ENCODE measurements around the gene PKN2.
A peak's percentile ranks its signal among the peaks of the same experiment; 100 is the strongest.

Gene PKN2

DNA sequence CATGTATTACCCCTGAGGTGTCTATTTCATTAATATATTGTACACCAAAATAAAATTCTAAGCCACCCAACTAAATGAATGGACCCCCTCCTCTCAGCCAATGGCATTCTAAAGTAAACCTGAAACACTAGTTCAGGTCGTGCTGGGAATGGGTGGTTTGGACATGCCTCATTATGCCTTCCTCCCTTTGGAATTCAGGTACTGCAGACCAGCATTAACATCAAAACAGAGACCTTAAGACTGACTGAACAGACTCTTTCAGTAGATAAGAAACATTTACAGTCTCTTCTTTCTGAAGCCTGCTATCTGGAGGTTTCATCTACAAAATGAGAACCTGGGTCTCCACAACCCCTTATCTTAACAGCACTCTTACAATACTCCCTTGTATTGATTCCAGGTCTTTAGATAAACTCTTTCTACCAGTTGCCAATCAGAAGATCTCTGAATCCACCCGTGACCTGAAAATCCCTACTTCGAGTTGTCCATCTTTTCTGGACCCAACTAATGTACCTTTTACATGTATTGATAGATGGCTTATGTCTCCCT lies 93.6 kb downstream of the PKN2 start:
- no peak for FAIRE-seq
- DNase-seq (ENCODE audit: insufficient read length, low spot score): no peak
- TF ChIP-seq PAX5 (IDR thresholded peaks at IDR 0.05; ENCODE audit: insufficient read depth, low read length, severe bottlenecking): no peak
- TF ChIP-seq POLR2A (IDR thresholded peaks at IDR 0.05; ENCODE audit: low read depth, low read length): no peak
- no peak for TF ChIP-seq POU2F2 (IDR thresholded peaks at IDR 0.05; ENCODE audit: low read depth, low read length)
- TF ChIP-seq TAF1 (IDR thresholded peaks at IDR 0.05; ENCODE audit: low read depth, low read length): no peak
- TF ChIP-seq SPI1 (IDR thresholded peaks at IDR 0.05; ENCODE audit: low read depth, low read length): no peak
- TF ChIP-seq POLR2AphosphoS5 (IDR thresholded peaks at IDR 0.05; ENCODE audit: low read depth, low read length): no peak

- DNase-seq (ENCODE audit: insufficient read length, low spot score) (no peak), FAIRE-seq (no peak)
- no peak for TF ChIP-seq SPI1 (IDR thresholded peaks at IDR 0.05; ENCODE audit: low read depth, low read length)
- TF ChIP-seq POLR2A (IDR thresholded peaks at IDR 0.05; ENCODE audit: low read depth, low read length): no peak
- TF ChIP-seq POU2F2 (IDR thresholded peaks at IDR 0.05; ENCODE audit: low read depth, low read length): no peak
- TF ChIP-seq POLR2AphosphoS5 (IDR thresholded peaks at IDR 0.05; ENCODE audit: low read depth, low read length): no peak
- TF ChIP-seq PAX5 (IDR thresholded peaks at IDR 0.05; ENCODE audit: insufficient read depth, low read length, severe bottlenecking): no peak
- TF ChIP-seq TAF1 (IDR thresholded peaks at IDR 0.05; ENCODE audit: low read depth, low read length): no peak
Measured at GRCh38 chr1:88779880-88780279, 95.8 kb downstream of the PKN2 start.

DNA sequence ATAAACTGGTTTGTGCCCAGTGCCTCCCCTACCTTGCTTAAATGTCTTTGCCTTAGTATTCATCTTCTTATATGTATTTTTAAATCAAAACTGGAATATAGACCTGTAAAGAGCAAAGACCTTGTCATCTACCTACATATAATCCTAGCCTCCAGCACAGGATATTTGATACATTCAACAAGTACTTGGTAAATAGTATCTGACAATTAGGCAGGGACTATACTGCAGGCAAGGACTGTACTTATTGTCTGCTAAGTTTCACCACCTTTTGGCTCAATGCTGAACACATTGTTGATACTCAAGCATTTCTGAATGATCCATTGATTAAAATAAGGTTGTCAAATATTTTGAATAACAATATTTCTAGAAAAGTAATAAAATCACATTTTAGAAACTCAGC lies 96.4 kb downstream of the PKN2 start:
- no peak for FAIRE-seq
- DNase-seq (ENCODE audit: insufficient read length, low spot score): no peak
- TF ChIP-seq POLR2AphosphoS5 (IDR thresholded peaks at IDR 0.05; ENCODE audit: low read depth, low read length): no peak
- TF ChIP-seq TAF1 (IDR thresholded peaks at IDR 0.05; ENCODE audit: low read depth, low read length): no peak
- TF ChIP-seq POLR2A (IDR thresholded peaks at IDR 0.05; ENCODE audit: low read depth, low read length): no peak
- TF ChIP-seq PAX5 (IDR thresholded peaks at IDR 0.05; ENCODE audit: insufficient read depth, low read length, severe bottlenecking): no peak
- no peak for TF ChIP-seq POU2F2 (IDR thresholded peaks at IDR 0.05; ENCODE audit: low read depth, low read length)
- no peak for TF ChIP-seq SPI1 (IDR thresholded peaks at IDR 0.05; ENCODE audit: low read depth, low read length)

- DNase-seq (ENCODE audit: insufficient read length, low spot score) (no peak), FAIRE-seq (no peak)
- no peak for TF ChIP-seq PAX5 (IDR thresholded peaks at IDR 0.05; ENCODE audit: insufficient read depth, low read length, severe bottlenecking)
Measured at GRCh38 chr1:88783145-88783544, 99.1 kb downstream of the PKN2 start.

DNA sequence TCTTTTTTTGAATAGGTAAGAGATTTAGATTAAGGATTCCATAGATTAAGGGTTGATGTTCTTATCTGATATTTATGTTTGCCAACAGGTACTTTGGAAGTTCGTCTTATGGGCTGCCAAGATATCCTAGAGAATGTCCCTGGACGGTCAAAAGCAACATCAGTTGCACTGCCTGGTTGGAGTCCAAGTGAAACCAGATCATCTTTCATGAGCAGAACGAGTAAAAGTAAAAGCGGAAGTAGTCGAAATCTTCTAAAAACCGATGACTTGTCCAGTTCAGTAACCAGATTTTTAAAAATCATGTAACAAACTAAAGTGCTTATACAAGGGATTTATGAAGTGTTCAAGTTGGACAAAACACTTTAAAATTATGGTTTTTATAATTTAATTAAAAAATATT lies 100.5 kb downstream of the PKN2 start:
- DNase-seq (ENCODE audit: insufficient read length, low spot score): no peak
- FAIRE-seq: peak; percentile 60
- no peak for TF ChIP-seq TAF1 (IDR thresholded peaks at IDR 0.05; ENCODE audit: low read depth, low read length)
- TF ChIP-seq SPI1 (IDR thresholded peaks at IDR 0.05; ENCODE audit: low read depth, low read length): peak; percentile 42; the same call in 1 of the 2 replicates

- FAIRE-seq (no peak), DNase-seq (ENCODE audit: insufficient read length, low spot score) (no peak)
- TF ChIP-seq POU2F2 (IDR thresholded peaks at IDR 0.05; ENCODE audit: low read depth, low read length): no peak
- TF ChIP-seq POLR2A (IDR thresholded peaks at IDR 0.05; ENCODE audit: low read depth, low read length): no peak
- TF ChIP-seq TAF1 (IDR thresholded peaks at IDR 0.05; ENCODE audit: low read depth, low read length): no peak
- TF ChIP-seq PAX5 (IDR thresholded peaks at IDR 0.05; ENCODE audit: insufficient read depth, low read length, severe bottlenecking): no peak
- TF ChIP-seq POLR2AphosphoS5 (IDR thresholded peaks at IDR 0.05; ENCODE audit: low read depth, low read length): no peak
- no peak for TF ChIP-seq SPI1 (IDR thresholded peaks at IDR 0.05; ENCODE audit: low read depth, low read length)
Measured at GRCh38 chr1:88787023-88787903, 103.2 kb downstream of the PKN2 start.

- TF ChIP-seq POLR2A (IDR thresholded peaks at IDR 0.05; ENCODE audit: low read depth, low read length): no peak
- no peak for TF ChIP-seq PAX5 (IDR thresholded peaks at IDR 0.05; ENCODE audit: insufficient read depth, low read length, severe bottlenecking)
- TF ChIP-seq TAF1 (IDR thresholded peaks at IDR 0.05; ENCODE audit: low read depth, low read length): no peak
- no peak for TF ChIP-seq POLR2AphosphoS5 (IDR thresholded peaks at IDR 0.05; ENCODE audit: low read depth, low read length)
- no peak for TF ChIP-seq POU2F2 (IDR thresholded peaks at IDR 0.05; ENCODE audit: low read depth, low read length)
- no peak for TF ChIP-seq SPI1 (IDR thresholded peaks at IDR 0.05; ENCODE audit: low read depth, low read length)
- FAIRE-seq: no peak
- no peak for DNase-seq (ENCODE audit: insufficient read length, low spot score)
Measured at GRCh38 chr1:88791192-88791591, 107.1 kb downstream of the PKN2 start.

DNA sequence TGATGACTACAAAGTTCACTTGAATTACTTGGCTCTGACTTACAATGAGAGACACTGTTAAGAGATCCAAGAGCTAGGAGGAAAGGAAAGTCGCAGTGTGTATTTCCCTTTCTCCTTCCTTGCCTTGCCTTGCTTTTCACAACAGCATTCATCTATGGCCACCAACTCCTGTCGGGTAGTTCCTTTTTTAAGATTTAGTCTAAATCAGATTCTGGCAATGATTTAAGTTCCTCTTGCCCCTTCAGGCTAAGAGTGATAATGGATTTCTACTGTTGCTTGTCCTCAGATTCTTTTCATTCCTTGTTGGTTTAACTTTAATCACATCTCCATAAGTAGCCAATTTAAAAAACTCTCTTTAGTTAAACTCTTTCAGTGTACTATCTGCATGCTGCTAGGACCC lies 115.4 kb downstream of the PKN2 start:
- DNase-seq (ENCODE audit: insufficient read length, low spot score) (no peak), FAIRE-seq (no peak)
- TF ChIP-seq POLR2A (IDR thresholded peaks at IDR 0.05; ENCODE audit: low read depth, low read length) (no peak), TAF1 (IDR thresholded peaks at IDR 0.05; ENCODE audit: low read depth, low read length) (no peak), POLR2AphosphoS5 (IDR thresholded peaks at IDR 0.05; ENCODE audit: low read depth, low read length) (no peak), POU2F2 (IDR thresholded peaks at IDR 0.05; ENCODE audit: low read depth, low read length) (no peak), SPI1 (IDR thresholded peaks at IDR 0.05; ENCODE audit: low read depth, low read length) (no peak), PAX5 (IDR thresholded peaks at IDR 0.05; ENCODE audit: insufficient read depth, low read length, severe bottlenecking) (no peak)

- peak; percentile 28 for FAIRE-seq
Measured at GRCh38 chr1:88800382-88801051, 116.4 kb downstream of the PKN2 start.

More at GRCh38 chr1:88800382-88801051, 116.4 kb downstream of the PKN2 start:
- no peak for TF ChIP-seq TAF1 (IDR thresholded peaks at IDR 0.05; ENCODE audit: low read depth, low read length)
- no peak for TF ChIP-seq POLR2AphosphoS5 (IDR thresholded peaks at IDR 0.05; ENCODE audit: low read depth, low read length)
- TF ChIP-seq PAX5 (IDR thresholded peaks at IDR 0.05; ENCODE audit: insufficient read depth, low read length, severe bottlenecking): no peak
- no peak for TF ChIP-seq SPI1 (IDR thresholded peaks at IDR 0.05; ENCODE audit: low read depth, low read length)
- TF ChIP-seq POLR2A (IDR thresholded peaks at IDR 0.05; ENCODE audit: low read depth, low read length): no peak
- TF ChIP-seq POU2F2 (IDR thresholded peaks at IDR 0.05; ENCODE audit: low read depth, low read length): no peak
- no peak for DNase-seq (ENCODE audit: insufficient read length, low spot score)

Measured in GM12891 (cell line).